HG02938 (cell line): ENCODE data around the gene ECE1.

Experiments used
- ATAC-seq: cut with Tn5 transposase; IDR thresholded peaks from one replicate; pipeline ENCODE4 v1.9.1; 2021; ENCODE audit warnings: mild to moderate bottlenecking, moderate library complexity; ENCODE audit not compliant: unreplicated experiment

Gene ECE1

DNA sequence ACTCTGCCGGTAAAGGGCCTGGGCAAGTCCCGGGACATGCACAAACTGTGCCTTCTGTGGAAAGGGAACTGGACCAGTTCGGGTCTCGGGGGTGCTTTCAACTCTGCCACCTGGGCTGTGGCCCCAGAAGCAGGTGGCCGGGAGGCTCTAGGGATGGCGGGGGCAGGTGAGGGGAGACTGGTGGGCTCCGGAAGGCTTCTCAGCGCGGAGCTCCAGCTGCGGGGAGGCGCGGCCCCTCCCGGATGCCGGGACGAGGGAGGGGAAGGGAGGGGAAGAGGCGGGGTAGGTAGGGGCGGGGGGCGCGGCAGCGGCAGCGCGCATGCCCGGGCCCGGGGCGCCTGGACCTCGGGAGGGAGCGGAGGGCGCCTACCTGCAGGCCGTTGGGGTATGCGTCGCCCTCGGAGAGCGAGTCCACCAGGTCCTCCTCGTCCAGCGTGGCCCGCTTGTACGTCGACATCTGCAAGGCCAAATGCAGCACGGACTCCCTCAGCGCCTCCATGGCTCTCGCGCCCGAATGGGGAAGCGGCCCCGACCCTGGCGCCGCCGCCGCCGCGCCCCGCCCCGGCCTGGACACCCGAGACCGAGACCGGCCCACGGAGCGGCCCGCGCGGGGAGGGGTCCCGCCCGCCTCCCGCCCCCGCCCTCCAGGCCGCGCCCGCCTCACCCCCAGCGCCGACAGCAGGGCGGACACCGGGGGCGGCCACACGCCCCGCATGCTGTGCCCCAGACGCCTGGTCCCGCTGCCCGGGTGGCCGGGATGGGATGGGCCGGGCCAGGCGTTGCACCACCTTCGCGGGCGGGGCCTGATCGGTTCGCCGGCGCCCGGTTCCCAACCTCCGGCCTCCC is at the start of gene ECE1:
Gene ECE1, minus strand, starts transcription at position 764 of the 846 bp plus-strand sequence. Its CDS starts 49 bp downstream, at position 715.
- no peak for ATAC-seq

GRCh38 chr1:21339356-21340229 is 49.3 kb upstream of the ECE1 start:
- no peak for ATAC-seq

GRCh38 chr1:21338573-21339355 is 48.5 kb upstream of the ECE1 start:
- ATAC-seq = no peak

DNA sequence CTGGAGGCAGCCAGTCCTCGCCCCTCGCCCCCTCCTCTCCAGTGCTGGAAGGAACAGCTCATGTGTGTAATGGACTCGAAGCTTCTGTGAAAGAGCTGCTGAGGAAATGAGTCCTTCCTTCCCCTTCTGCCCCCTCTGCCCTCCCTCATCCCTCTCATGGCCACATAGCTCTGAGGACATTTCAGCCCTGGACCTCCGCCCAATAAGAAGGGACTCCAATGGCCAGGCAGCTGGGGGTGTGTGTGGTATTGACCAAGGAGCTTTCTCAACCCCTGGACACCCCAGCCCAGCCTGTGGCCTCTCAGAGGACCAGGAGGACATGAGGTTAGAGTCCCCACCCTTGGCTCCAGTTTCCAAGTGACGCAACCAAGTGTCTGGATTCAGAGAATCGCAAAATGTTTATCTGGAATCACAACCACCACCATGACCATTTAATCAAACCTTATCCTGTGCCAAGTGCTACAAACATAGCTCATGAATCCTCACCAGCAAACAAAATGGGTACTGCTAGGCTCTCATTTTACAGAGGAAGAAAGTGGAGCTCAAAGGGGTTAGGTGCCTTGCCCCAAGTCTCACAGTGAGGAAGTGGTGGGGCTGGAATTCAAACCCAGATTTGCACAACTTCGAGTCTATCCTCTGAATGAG is 47.8 kb upstream of the ECE1 start:
- ATAC-seq = no peak

DNA sequence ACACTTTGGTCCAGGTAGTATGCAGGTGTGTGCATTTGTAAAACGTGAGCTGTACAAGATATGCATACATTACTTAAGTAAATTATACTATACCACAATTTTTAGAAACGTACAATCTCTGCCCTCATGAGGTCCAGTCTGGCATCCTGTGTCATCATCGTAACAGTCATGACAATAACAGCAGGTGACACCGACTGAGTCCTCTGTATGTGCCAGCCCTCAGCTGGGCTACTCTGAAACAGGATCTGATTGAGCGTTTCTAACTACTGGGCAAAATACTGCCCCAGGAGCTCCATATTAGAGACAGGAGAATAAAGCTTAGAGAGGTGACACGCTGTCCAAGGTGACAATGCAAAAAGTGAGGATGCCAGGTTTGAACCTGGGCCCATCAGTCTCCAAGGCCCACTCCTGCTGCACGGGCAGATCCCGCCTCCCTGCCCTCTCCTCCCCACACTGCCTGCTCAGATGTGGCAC is 47.2 kb upstream of the ECE1 start:
- ATAC-seq = no peak

- ATAC-seq = no peak
Measured at GRCh38 chr1:21337010-21337437, 46.8 kb upstream of the ECE1 start.

- ATAC-seq = no peak
Measured at GRCh38 chr1:21335750-21336224, 45.5 kb upstream of the ECE1 start.

DNA sequence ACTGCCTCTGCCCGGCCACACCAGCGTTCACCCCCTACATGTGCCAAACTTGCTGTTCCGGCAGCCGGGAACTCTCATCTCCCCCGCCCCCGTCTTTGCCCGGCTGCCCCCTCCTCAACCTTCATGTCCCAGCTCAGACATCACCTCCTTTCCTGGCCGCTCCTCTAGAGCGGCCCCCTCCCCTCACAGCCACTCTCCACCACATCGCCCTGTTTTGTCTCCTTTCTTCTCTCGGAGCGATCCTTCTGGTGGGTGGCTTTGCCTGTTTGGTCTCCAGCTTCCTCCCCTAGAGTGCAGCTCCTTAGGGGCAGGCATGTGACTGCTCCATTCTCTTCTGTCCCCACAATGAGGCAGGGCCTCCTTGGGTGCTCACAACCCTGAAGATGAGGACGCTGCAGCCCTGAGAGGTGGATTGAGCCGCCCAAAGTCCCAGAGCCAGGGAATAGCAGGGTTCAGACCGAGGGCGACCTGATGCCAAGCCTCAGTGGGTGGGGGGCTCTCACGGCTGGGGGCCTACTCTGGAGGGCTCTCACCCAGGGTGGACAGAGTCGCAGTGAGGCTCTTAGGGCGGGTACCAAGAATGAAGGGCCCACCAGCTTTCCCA is 44.9 kb upstream of the ECE1 start:
- no peak for ATAC-seq

DNA sequence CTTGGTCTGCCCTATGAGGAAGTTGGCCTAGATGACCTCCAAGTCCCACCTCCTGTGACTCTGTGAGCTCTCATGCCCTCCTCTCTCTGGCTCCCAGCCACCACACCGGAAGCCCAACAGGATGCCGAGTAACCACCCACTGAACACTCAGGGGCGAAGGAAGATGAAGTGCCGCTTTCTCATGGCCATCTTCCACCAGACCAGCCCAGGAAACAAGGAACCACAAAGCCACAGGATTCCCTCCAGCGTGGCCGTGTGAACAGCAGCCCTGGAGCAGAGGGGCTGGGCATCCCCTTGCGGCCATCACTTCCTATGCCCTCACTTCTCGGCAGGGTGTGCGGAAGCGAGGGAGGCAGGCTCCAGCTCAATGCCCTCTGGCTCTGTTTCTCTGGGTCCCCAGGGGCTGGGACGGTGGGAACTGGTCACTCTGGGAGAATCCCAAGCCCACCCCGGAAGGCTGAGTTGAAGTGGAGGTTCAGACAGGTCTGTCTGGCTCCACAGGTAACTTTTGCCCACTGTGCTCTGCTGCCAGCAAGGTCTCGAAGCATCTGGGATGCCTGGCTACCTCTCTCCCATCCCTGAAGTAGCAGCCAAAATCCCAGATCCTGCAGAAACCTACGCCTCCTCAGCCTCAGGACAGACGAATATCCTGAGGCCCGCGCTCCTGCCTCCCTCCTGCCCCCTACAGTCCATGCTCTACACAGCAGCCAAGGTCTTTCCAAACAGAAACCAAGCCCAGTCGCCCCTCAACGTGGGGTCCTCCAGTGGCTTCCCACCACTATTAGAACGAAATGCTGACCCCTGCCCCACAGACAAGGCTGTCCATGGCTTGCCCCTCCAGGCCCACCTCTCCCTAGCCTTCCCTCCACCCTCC is 44.2 kb upstream of the ECE1 start:
- ATAC-seq = no peak

DNA sequence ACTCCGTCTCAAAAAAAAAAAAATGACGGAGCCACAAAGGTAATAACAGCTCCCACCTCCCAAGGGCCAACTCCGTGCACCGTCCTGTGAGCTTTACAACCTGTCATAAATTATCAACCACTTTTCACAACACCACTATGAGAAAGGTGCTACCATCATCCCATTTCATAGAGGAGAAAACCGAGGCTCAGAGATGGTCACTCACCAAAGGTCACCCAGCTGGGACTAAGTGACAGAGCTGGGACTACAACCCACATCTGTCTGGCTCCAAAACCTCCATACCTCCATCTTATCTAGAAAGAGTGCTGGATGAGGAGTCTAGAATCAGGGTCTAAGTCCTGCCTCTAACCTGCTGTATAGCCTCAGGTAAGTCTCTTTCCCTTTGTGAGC is 43.6 kb upstream of the ECE1 start:
- ATAC-seq = no peak

- no peak for ATAC-seq
Measured at GRCh38 chr1:21332554-21333311, 42.5 kb upstream of the ECE1 start.

- no peak for ATAC-seq
Measured at GRCh38 chr1:21331752-21332478, 41.7 kb upstream of the ECE1 start.

DNA sequence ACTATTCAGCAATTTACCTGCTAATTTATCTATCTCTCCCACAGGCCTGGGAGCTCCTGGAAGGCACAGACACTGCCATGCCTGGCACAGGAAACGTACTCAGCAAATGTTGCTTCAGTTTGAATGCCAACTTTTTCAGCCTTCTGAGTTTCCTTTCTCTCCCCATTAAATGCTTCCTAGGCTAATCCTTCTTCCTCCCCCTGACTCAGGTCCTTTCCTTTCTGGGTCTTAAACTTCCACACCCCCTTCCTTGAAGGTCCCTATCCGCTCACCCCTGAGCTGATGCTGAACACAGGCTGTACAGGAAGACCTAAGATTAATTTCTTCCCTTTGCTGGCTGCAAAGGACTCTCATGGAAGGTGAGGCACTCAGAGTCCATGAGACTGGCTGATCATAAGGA is 40.3 kb upstream of the ECE1 start:
- ATAC-seq = no peak

GRCh38 chr1:21329209-21329844 is 39.1 kb upstream of the ECE1 start:
- ATAC-seq = no peak

DNA sequence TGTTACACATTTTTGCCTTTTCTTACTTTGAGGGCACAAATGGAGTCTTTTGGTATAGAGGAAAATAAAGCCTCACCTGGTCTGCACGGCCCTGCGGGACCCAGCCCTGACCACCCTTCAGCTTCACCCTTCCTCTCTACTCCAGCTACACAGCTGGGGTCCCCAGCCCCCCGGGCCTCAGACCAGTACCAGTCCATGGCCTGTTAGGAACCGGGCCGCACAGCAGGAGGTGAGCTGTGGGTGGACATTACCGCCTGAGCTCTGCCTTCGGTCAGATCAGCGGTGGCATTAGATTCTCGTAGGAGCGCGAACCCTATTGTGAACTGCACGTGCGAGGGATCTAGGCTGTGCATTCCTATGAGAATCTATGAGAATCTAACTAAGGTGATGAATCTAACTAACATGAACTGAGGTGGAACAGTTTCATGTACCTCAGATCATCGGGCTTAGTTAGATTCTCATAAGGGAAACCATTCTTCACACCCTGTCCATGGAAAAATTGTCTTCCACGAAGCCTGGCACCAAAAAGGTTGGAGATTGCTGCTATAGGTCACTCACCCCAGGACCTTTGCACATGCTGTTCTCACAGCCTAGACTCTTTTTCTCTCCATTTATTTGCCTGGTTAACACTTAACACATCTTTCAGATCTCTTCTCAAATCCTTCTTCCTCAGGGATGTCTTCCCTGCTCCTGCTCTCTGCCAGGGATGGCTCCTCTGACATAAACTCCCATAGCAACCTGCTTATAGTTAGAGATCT is 37.5 kb upstream of the ECE1 start:
- no peak for ATAC-seq

DNA sequence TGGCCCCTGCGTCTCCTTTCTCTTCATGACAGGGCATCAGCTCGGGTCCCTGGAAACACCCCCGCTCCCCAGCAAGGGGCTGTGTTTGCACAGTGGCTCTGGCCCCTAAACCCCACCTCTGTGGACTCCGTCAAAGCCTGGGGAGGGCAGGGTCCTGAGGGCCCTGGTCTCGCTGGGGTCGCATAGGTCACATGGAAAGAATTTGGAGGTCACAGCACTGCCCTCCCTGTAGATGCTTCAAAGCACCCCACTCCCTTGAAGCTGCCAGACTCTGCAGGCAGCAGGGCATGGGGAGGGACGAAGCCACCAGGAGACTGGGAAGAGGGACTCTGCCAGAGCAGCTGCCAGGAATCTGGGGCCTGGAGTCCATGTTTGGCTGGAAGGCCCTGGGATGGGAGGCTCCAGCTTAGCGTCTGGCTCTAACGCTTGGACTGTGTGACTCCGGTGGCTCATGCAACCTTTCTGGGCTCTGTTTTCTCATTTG is 36.6 kb upstream of the ECE1 start:
- no peak for ATAC-seq
